NCI-H510A treated with DMSO at 0.1 percent for 48 hours (cell line): Measurements from ENCODE around the gene GNAT3.
A peak's percentile ranks its signal among the peaks of the same experiment; 100 is the strongest.

Source experiments
- DNase-seq: peaks from one replicate; lab custom pipeline; 2025; lab: John Stamatoyannopoulos, UW

The GNAT3 gene

GRCh38 chr7:80463272-80463920, 48.5 kb downstream of the GNAT3 start:
- no peak for DNase-seq

- DNase-seq = no peak
Observed at GRCh38 chr7:80460857-80461256, 51.0 kb downstream of the GNAT3 start.

GRCh38 chr7:80459776-80460510, 51.9 kb downstream of the GNAT3 start:
- DNase-seq = no peak

DNA sequence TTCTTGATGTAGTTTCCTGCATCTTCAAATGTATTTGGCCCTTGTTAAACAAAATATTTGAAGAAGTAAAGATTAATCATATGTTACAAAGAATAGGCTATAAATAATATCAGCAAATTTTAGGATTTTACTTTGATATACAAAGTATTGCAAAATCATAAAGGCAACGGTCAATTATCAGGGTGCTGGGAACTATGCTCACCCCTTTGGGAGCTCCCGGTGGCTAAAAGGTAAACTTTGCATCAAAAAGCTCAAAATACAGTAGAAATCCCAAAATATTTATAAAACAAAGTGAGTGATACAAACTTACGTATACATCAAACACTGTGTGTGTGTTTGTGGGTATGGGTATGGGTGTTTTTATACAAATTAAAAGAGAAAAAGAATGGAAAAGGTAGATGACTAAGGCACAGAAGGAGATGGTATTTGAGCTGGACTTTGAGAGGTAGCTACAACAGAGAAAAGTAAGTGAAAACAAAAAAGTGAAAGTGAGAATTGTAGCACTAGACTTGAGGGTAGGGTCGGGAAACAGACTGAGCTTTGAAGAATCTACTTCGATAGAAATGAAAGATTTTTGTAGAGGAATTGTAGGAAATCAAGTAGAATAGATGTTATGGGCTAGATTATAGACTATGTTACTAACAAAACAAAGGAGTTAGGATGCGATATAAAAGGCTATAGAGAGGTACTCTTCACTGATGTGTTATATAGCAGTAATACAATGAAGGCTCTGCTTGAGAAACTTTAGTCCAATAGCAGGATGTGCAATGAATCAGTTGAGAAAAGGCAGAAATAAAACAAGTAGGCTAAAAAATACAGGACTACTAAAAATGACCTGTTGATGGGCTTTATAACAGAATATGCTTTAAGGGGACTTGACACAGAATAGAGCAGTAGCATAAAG, 52.8 kb downstream of the GNAT3 start:
- no peak for DNase-seq

- peak; percentile 13 for DNase-seq
Observed at GRCh38 chr7:80453699-80454340, 58.0 kb downstream of the GNAT3 start.

DNA sequence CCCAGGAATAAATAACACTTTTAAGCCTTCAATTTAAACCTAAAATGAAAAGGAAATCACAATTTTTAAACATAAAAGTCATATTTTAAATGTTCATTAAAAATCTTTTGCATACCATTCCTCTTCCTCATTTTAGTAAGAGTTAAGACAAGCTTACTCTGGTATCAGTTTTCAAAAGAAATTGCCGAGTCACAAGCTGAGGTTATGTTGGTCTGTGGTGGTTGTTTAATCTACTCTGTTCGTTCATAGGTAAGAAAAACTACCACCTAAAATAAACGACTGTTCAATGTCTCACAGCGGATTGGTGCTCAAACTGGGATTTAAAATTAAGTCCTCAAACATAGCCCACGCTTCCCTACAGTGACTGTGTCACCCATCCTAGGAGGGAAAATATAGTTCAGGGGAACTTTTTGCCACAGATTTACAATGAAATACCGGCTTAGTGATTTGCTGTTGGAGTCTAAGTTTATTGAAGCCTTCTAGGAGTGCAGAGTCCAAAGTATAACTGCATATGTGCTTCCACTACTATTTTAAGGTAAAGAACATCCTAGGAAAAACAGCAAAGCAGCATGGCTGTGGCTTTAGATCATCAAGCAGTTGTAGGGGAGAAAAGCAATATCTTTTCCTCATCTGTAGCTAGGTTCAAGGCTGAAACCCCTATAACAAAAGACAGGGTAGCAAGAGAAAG, 61.1 kb downstream of the GNAT3 start:
- DNase-seq = no peak

DNA sequence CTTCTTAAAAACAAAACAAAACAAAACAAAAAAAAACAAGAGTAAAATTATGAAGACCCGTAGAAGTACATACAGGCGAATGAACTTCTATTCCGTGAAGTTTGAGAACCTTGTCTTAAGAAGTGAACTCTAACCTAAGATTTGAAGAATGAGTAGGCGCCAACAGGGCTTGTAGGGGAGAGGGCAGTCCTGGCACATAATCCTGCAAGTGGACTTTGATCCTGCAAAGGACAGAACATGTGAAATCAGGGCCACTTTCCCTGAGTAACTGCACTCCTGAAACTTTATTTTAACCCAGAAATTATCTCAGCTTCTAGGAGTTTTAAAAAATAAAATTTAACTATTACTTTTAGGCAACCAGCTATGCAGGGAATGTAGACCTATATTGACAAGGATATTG, 62.0 kb downstream of the GNAT3 start:
- no peak for DNase-seq

- no peak for DNase-seq
Observed at GRCh38 chr7:80445351-80445750, 66.5 kb downstream of the GNAT3 start.

GRCh38 chr7:80444811-80445210, 67.1 kb downstream of the GNAT3 start:
- no peak for DNase-seq

DNA sequence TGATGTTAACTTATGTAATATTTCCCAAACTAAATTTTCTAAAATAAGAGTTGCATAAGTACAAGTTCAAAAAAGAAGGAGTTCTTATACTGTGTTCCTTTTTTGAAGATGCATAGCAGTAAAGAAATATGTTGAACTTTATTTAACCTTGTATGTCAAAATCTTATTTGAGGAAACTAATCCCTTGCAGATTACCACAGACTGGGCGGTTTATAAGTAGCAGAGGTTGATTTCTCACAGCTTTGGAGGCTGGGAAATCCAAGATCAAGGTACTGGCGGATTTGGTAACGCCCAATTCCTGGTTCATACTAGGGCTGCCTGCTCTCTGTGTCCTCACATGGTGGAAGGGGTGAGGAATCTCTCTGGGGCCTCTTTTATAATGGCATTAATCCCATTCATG, 68.5 kb downstream of the GNAT3 start:
- DNase-seq = no peak

DNA sequence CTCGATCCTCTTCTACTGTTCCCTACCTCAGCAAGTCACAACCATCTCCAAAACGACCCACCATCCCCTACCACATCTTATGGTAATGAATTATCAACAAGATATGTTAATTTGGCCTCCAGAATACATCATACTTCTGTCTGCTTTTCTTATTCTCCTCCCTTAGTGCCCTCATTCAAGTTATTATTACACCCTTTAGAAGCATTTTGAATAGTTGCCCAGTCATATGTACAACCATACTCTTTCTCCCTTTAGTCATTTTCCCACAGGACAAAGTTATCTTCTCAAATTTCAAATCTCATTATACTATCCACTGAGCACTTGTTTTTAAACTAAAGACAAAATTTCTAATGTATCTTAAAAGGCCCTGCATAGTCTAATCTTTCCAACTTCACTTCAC, 71.0 kb downstream of the GNAT3 start:
- DNase-seq = no peak

DNA sequence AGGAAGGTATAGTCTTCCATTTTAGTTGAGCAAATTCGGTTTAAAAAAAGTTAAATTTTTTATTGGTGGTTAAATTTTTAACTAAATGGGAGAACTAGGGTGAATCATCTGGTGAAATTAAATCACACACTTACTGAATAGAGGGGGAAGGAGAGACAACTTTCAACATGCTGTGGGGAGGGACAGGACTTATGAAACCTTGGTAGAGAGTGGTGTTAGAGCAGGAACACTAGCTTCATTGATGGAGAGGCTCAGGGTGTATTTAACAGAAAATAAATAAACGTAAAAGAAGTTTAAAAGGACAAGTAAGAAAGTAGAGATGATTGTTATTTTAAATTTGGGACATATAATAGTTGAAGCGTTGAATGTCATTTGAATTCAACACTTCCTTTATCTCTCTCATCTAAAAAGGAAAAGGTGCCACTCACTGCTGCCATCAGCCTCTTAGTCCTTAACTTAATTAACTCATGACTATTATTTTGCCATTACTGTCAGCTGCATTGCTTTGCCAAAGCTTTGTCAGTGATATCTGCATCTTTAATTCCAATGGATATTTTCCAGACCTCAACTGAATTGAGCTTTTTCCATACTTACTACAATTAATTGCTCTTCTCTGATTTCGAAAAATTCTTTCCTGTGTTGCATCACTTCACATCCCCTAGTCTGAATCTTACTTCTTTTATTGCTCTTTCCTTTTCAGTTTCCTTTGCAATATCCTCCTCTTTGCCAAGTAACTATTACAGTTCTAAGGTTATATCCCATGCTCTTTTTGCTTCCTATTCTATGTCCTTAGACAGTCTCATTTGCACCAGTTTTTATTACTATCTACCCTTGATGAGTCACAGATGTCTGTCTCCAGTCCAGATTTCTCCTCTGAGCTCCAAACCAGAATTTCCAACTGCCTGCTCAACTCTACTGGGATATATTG, 71.7 kb downstream of the GNAT3 start:
- DNase-seq = no peak

DNA sequence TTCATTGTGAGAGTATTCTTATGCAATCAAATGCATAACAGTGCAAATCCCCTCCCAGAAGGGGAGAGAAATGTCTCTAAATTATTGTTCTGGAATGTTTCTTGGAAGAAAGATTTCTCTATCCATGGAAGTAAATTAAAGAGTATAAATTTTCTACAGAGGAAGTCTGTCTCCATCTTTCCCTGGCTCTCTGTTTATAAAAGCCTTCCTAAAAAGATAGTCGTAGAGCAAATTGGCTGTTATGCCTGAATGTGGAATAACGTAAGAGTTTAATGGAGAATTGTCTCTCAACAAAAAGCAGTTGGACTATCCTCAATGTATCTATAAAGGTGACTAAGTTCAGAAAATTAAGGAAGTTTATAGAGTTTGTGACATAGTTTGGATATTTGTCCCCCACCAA, 76.3 kb downstream of the GNAT3 start:
- no peak for DNase-seq

GRCh38 chr7:80434047-80434446, 77.8 kb downstream of the GNAT3 start:
- no peak for DNase-seq

DNA sequence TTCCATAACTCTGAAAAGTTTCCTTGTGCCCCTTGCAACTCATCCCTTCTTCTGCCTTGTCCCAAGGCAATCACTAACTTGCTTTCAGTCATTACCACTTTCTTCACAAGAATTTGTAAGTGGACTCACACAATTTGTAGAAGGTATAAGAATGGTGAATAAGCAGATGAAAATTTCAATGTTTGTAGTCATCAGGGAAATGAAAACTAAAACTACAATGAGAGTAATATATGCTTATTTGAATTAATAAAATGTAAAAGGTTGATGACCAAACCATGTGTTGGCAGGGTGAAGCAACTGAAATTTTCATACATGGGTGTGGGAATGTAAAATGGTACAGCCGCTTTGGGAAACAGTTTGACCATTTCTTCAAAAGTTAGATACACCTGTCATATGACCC, 79.7 kb downstream of the GNAT3 start:
- DNase-seq = no peak

- no peak for DNase-seq
Observed at GRCh38 chr7:80429181-80429580, 82.7 kb downstream of the GNAT3 start.

DNA sequence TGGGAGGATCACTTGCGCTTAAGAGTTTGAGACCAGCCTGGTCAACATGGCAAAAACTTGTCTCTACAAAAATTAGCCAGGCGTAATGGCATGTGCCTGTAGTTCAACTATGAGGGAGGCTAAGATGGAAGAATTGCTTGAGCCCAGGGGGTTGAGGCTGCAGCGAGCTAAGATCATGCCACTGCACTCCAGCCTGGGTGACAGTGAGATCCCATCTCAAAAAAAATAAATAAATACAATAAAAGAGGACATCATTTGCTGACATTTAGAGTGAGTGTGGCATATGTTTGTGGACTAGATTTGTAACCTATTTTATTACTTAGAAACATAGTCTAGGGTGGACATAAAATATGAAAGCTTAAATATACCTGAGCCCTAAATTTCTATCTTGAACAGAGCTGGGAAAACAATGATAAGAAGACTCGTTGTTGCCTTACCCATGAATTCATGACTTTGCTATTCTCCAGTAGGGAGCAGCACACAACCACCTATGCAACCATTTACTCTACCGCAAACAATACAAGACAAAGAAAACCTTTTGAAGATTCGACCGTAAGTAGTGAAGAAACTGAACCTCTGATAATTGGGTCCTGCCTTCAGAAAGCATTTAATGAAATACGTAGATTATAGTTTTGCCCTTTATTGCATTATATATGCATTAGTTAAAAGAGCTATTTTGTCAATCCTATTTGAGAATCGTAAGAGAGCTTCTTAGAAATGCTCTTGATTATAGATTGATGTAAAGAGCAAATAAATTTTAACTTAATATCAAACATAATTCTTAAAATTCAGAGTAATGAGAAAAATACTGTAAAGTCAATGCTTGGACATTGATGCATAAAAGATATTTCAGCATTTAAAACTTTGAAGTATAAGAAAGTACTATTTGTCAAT, 83.5 kb downstream of the GNAT3 start:
- DNase-seq = no peak

DNA sequence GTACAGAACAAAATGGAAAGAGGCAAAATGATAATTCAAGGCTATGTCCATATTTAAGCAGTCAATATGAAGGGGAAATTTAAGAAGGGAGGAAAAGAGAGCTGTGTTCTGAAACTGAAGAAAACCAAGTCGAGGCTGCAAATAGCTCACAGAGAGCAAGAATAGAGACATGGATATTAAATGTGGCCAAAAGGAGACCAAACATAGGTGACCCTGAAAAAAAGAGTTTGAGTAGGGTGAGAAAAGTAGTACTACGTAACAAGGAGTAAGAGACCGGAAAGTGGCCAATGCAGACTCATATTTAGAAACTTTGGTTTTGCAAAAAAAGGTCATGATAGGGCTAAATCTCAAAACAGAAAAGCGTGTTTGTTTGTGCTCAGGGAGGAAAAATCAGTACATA, 84.6 kb downstream of the GNAT3 start:
- no peak for DNase-seq

GRCh38 chr7:80420876-80421275, 91.0 kb downstream of the GNAT3 start:
- DNase-seq = no peak
